ENCODE data around the gene CMTM6.
"Not testable (repeated sequence)": the region's sequence is repeated elsewhere in the genome, so short reads cannot be mapped to it uniquely, and the experiment has no call there.

Gene CMTM6

GRCh38 chr3:32531010-32531647 lies 28.5 kb upstream of the CMTM6 start:
- TF ChIP-seq CTCF (IDR thresholded peaks at IDR 0.05; ENCODE audit: low read length) (no peak), EZH2 (IDR thresholded peaks at IDR 0.05; ENCODE audit: borderline replicate concordance, low read length) (no peak)
- Histone ChIP-seq H3K9ac (ENCODE audit: low read length) (no peak overlapping the region), H3K9me2 (ENCODE audit: low read depth, low read length) (no peaks in the 10 kb centered on the region), H3K27ac (ENCODE audit: low read depth, low read length, poor library complexity, severe bottlenecking) (no peak overlapping the region), H3K4me3 (ENCODE audit: low read depth, low read length, poor library complexity, severe bottlenecking) (no peak overlapping the region), H2AFZ (ENCODE audit: low read length) (no peak overlapping the region), H3K27me3 (ENCODE audit: insufficient read depth, low read length) (no peaks in the 10 kb centered on the region), H3K9me3 (ENCODE audit: low read length) (no peaks in the 10 kb centered on the region), H4K20me1 (ENCODE audit: insufficient read depth, low read length) (no peaks in the 10 kb centered on the region), H3K79me2 (ENCODE audit: insufficient read depth, low read length) (no peaks in the 10 kb centered on the region), H3K4me2 (ENCODE audit: low read length) (no peak overlapping the region), H3K4me1 (ENCODE audit: insufficient read depth, low read length, severe bottlenecking) (no peaks in the 10 kb centered on the region), H3K36me3 (ENCODE audit: insufficient read depth, low read length) (peaks cover 82% of the 10 kb centered on the region), H3F3A (ENCODE audit: insufficient read depth, low read length) (no peaks in the 10 kb centered on the region; the same call in 1 of the 2 replicates)

GRCh38 chr3:32525720-32526119 lies 23.1 kb upstream of the CMTM6 start:
- Histone ChIP-seq H3K4me1 (ENCODE audit: insufficient read depth, low read length, severe bottlenecking) (no peaks in the 10 kb centered on the region), H3F3A (ENCODE audit: insufficient read depth, low read length) (no peaks in the 10 kb centered on the region), H3K36me3 (ENCODE audit: insufficient read depth, low read length) (peaks cover 62% of the 10 kb centered on the region), H3K9ac (ENCODE audit: low read length) (no peak overlapping the region), H3K79me2 (ENCODE audit: insufficient read depth, low read length) (no peaks in the 10 kb centered on the region), H3K4me2 (ENCODE audit: low read length) (no peak overlapping the region), H3K9me2 (ENCODE audit: low read depth, low read length) (no peaks in the 10 kb centered on the region), H3K9me3 (ENCODE audit: low read length) (no peaks in the 10 kb centered on the region), H3K27me3 (ENCODE audit: insufficient read depth, low read length) (no peaks in the 10 kb centered on the region), H3K27ac (ENCODE audit: low read depth, low read length, poor library complexity, severe bottlenecking) (no peak overlapping the region), H3K4me3 (ENCODE audit: low read depth, low read length, poor library complexity, severe bottlenecking) (no peak overlapping the region), H2AFZ (ENCODE audit: low read length) (no peak overlapping the region), H4K20me1 (ENCODE audit: insufficient read depth, low read length) (no peaks in the 10 kb centered on the region)
- no peak for TF ChIP-seq EZH2 (IDR thresholded peaks at IDR 0.05; ENCODE audit: borderline replicate concordance, low read length)
- no peak for TF ChIP-seq CTCF (IDR thresholded peaks at IDR 0.05; ENCODE audit: low read length)

GRCh38 chr3:32522682-32523081 lies 20.0 kb upstream of the CMTM6 start:
- Histone ChIP-seq H3K27ac (ENCODE audit: low read depth, low read length, poor library complexity, severe bottlenecking) (no peak overlapping the region), H3K9ac (ENCODE audit: low read length) (no peak overlapping the region), H3K27me3 (ENCODE audit: insufficient read depth, low read length) (no peaks in the 10 kb centered on the region), H4K20me1 (ENCODE audit: insufficient read depth, low read length) (no peaks in the 10 kb centered on the region), H3K4me2 (ENCODE audit: low read length) (no peak overlapping the region), H3K4me1 (ENCODE audit: insufficient read depth, low read length, severe bottlenecking) (no peaks in the 10 kb centered on the region), H3K9me2 (ENCODE audit: low read depth, low read length) (no peaks in the 10 kb centered on the region), H3K9me3 (ENCODE audit: low read length) (no peaks in the 10 kb centered on the region), H3K36me3 (ENCODE audit: insufficient read depth, low read length) (peaks cover 34% of the 10 kb centered on the region), H3F3A (ENCODE audit: insufficient read depth, low read length) (no peaks in the 10 kb centered on the region), H2AFZ (ENCODE audit: low read length) (no peak overlapping the region), H3K79me2 (ENCODE audit: insufficient read depth, low read length) (no peaks in the 10 kb centered on the region), H3K4me3 (ENCODE audit: low read depth, low read length, poor library complexity, severe bottlenecking) (no peak overlapping the region)
- TF ChIP-seq EZH2 (IDR thresholded peaks at IDR 0.05; ENCODE audit: borderline replicate concordance, low read length) (no peak), CTCF (IDR thresholded peaks at IDR 0.05; ENCODE audit: low read length) (no peak)

- not testable (repeated sequence) for H3K4me2 ChIP-seq (ENCODE audit: low read length); H3K79me2 ChIP-seq (ENCODE audit: insufficient read depth, low read length); H2AFZ ChIP-seq (ENCODE audit: low read length); H4K20me1 ChIP-seq (ENCODE audit: insufficient read depth, low read length); H3K9me3 ChIP-seq (ENCODE audit: low read length); H3K9ac ChIP-seq (ENCODE audit: low read length); H3K27me3 ChIP-seq (ENCODE audit: insufficient read depth, low read length); H3F3A ChIP-seq (ENCODE audit: insufficient read depth, low read length); H3K4me3 ChIP-seq (ENCODE audit: low read depth, low read length, poor library complexity, severe bottlenecking); H3K27ac ChIP-seq (ENCODE audit: low read depth, low read length, poor library complexity, severe bottlenecking); H3K9me2 ChIP-seq (ENCODE audit: low read depth, low read length); H3K36me3 ChIP-seq (ENCODE audit: insufficient read depth, low read length)
- H3K4me1 ChIP-seq (ENCODE audit: insufficient read depth, low read length, severe bottlenecking), result peaks cover 14% of the 10 kb centered on the region
Observed at GRCh38 chr3:32518921-32519320, 16.3 kb upstream of the CMTM6 start.

- H3K4me1 ChIP-seq (ENCODE audit: insufficient read depth, low read length, severe bottlenecking), result peaks cover 14% of the 10 kb centered on the region
- not testable (repeated sequence) for H4K20me1 ChIP-seq (ENCODE audit: insufficient read depth, low read length); H3K9ac ChIP-seq (ENCODE audit: low read length); H3K27me3 ChIP-seq (ENCODE audit: insufficient read depth, low read length); H3K9me3 ChIP-seq (ENCODE audit: low read length); H3K36me3 ChIP-seq (ENCODE audit: insufficient read depth, low read length); H3K79me2 ChIP-seq (ENCODE audit: insufficient read depth, low read length); H3F3A ChIP-seq (ENCODE audit: insufficient read depth, low read length); H3K9me2 ChIP-seq (ENCODE audit: low read depth, low read length)
- peak overlapping the region; percentile 70 for H3K27ac ChIP-seq (ENCODE audit: low read depth, low read length, poor library complexity, severe bottlenecking)
- peak overlapping the region; percentile 20; the same call in 1 of the 2 replicates for H2AFZ ChIP-seq (ENCODE audit: low read length)
- H3K4me3 ChIP-seq (ENCODE audit: low read depth, low read length, poor library complexity, severe bottlenecking), result peak overlapping the region; percentile 36
- H3K4me2 ChIP-seq (ENCODE audit: low read length), result peak overlapping the region; percentile 58
Observed at GRCh38 chr3:32516751-32517150, 14.1 kb upstream of the CMTM6 start.
